HG03469 (cell line): ENCODE results near the gene VPS4A.

Experiments
- ATAC-seq: cut with Tn5 transposase; IDR thresholded peaks from one replicate; pipeline ENCODE4 v1.9.1; 2021; ENCODE audit warnings: mild to moderate bottlenecking, moderate library complexity, moderate number of reproducible peaks; ENCODE audit not compliant: unreplicated experiment

Gene VPS4A

GRCh38 chr16:69363281-69363717 lies 52.1 kb downstream of the VPS4A start:
- ATAC-seq, result no peak

GRCh38 chr16:69364088-69364487 lies 52.9 kb downstream of the VPS4A start:
- ATAC-seq, result no peak

GRCh38 chr16:69365901-69366300 lies 54.8 kb downstream of the VPS4A start:
- ATAC-seq, result no peak

GRCh38 chr16:69366431-69366830 lies 55.3 kb downstream of the VPS4A start:
- no peak for ATAC-seq

GRCh38 chr16:69367980-69368379 lies 56.8 kb downstream of the VPS4A start:
- no peak for ATAC-seq

GRCh38 chr16:69368866-69369265 lies 57.7 kb downstream of the VPS4A start:
- no peak for ATAC-seq

GRCh38 chr16:69371564-69371963 lies 60.4 kb downstream of the VPS4A start:
- no peak for ATAC-seq

GRCh38 chr16:69373019-69373418 lies 61.9 kb downstream of the VPS4A start:
- no peak for ATAC-seq
